ENCODE data around the gene LRRTM3. TPM values are rescaled to one million over a fixed set of nuclear protein-coding genes. Genes with fewer than 3 reads are reported as not detected.

LRRTM3 gene
- total RNA-seq, 2 experiments from 2014 or later = not detected

DNA sequence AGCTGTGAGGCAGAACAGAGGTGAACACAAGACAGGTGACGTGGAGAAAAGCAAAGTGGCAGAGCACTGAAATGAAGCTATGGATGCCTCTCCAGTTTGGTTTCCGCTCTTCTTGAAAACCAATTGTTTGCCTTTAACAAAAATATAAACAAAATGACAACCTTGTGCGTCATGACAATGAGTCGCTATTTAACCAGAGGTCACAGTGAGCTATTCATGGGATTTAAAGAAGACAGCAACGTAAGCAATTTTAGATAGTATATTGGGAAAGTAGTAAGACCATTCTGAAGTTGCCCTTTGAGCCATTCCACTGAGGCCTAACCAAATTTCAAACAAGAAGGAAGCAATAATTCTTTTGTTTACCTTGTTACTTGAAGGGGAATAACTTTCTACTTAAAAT, 15.2 kb upstream of the LRRTM3 start:
- POLR2A ChIA-PET = no interaction called here
- H3K36me3 ChIP-seq (ENCODE audit: insufficient read depth, low read length) = no peaks in the 10 kb centered on the region

DNA sequence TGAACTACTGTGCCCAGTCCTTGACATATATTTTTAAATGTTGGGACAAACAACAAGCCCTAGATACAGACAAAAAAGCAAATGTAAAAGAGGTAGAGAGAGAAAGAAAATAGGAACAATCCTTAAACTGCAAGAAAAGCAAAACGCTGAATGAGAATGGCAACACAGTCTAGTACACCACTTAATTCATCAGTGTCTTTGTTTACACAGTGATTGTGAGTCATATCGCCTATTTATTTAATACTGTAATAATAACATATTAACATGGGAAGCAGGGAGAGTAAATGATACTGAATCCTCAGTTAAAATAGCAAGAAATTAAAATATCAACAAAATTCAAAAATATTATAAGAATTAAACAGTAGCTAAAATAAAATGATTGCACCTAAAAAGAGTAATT, 9.8 kb upstream of the LRRTM3 start:
- TF ChIP-seq, protein P1, sequence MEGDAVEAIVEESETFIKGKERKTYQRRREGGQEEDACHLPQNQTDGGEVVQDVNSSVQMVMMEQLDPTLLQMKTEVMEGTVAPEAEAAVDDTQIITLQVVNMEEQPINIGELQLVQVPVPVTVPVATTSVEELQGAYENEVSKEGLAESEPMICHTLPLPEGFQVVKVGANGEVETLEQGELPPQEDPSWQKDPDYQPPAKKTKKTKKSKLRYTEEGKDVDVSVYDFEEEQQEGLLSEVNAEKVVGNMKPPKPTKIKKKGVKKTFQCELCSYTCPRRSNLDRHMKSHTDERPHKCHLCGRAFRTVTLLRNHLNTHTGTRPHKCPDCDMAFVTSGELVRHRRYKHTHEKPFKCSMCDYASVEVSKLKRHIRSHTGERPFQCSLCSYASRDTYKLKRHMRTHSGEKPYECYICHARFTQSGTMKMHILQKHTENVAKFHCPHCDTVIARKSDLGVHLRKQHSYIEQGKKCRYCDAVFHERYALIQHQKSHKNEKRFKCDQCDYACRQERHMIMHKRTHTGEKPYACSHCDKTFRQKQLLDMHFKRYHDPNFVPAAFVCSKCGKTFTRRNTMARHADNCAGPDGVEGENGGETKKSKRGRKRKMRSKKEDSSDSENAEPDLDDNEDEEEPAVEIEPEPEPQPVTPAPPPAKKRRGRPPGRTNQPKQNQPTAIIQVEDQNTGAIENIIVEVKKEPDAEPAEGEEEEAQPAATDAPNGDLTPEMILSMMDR (IDR thresholded peaks at IDR 0.05) = no peak
- intact Hi-C loops (cut with DNase I, micrococcal nuclease) = no loop called here
- Mint-ChIP-seq H3K4me1 (ENCODE audit: low read depth) (no peaks in the 10 kb centered on the region), H3K27ac (no peak overlapping the region), H3K36me3 (ENCODE audit: low read depth) (no peaks in the 10 kb centered on the region), H3K27me3 (no peaks in the 10 kb centered on the region), H3K4me3 (no peak overlapping the region), H3K9me3 (no peaks in the 10 kb centered on the region)
- ATAC-seq (ENCODE audit: poor library complexity) (no peak), DNase-seq (no peak)
- H3K27ac ChIP-seq (ENCODE audit: low read depth in 1 of 2, low read length in 2 of 2) = no peak overlapping the region
- H3K27me3 ChIP-seq (ENCODE audit: control insufficient read depth in 1 of 2, insufficient read depth in 2 of 2, low read length in 2 of 2) = no peaks in the 10 kb centered on the region
- H3K36me3 ChIP-seq (ENCODE audit: insufficient read depth, low read length) = no peaks in the 10 kb centered on the region
- ChIA-PET POLR2A (no interaction called here), CTCF (no interaction called here)
- no peak overlapping the region for H3K4me3 ChIP-seq (ENCODE audit: low read length)
- no peaks in the 10 kb centered on the region for H3K9me3 ChIP-seq (ENCODE audit: control insufficient read depth in 1 of 2, insufficient read depth in 1 of 2, low read length in 2 of 2)
- no peaks in the 10 kb centered on the region for H3K4me1 ChIP-seq (ENCODE audit: insufficient read depth, low read length)

More for the DNA sequence above, 15.2 kb upstream of the LRRTM3 start:
- Mint-ChIP-seq H3K36me3 (ENCODE audit: low read depth) (no peaks in the 10 kb centered on the region), H3K27ac (no peak overlapping the region), H3K4me1 (ENCODE audit: low read depth) (no peaks in the 10 kb centered on the region), H3K9me3 (no peaks in the 10 kb centered on the region), H3K4me3 (no peak overlapping the region), H3K27me3 (no peaks in the 10 kb centered on the region)
- CTCF ChIA-PET = no interaction called here
- Histone ChIP-seq H3K27me3 (ENCODE audit: control insufficient read depth in 1 of 2, insufficient read depth in 2 of 2, low read length in 2 of 2) (no peaks in the 10 kb centered on the region), H3K4me1 (ENCODE audit: insufficient read depth, low read length) (no peaks in the 10 kb centered on the region), H3K4me3 (ENCODE audit: low read length) (no peak overlapping the region), H3K27ac (ENCODE audit: low read depth in 1 of 2, low read length in 2 of 2) (no peak overlapping the region), H3K9me3 (ENCODE audit: control insufficient read depth in 1 of 2, insufficient read depth in 1 of 2, low read length in 2 of 2) (no peaks in the 10 kb centered on the region)
- intact Hi-C loops (cut with DNase I, micrococcal nuclease) = no loop called here
- TF ChIP-seq, protein P1 (IDR thresholded peaks at IDR 0.05) = no peak
- no peak for DNase-seq
- no peak for ATAC-seq (ENCODE audit: poor library complexity)

DNA sequence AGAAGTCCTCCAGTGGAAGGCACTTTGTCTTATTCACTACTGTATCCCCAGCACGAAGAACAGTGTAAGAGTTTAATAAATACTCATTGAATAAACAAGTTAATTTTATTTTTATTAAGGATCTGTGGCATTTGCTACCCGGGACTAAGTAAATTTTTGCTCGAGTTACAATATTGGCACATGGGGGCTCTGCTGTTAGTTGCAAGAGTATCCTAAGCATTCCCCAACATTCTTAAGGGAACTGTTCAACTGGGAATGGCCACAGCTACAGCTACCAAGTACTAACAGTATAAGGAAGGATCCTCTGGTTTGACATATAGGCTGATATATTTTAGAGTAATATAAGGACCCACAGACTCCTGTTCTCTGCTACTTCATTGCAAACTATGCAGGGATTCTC, 8.7 kb upstream of the LRRTM3 start:
- Mint-ChIP-seq H3K4me1 (ENCODE audit: low read depth) (no peaks in the 10 kb centered on the region), H3K4me3 (no peak overlapping the region), H3K9me3 (no peaks in the 10 kb centered on the region), H3K27me3 (no peaks in the 10 kb centered on the region), H3K27ac (no peak overlapping the region), H3K36me3 (ENCODE audit: low read depth) (no peaks in the 10 kb centered on the region)
- Histone ChIP-seq H3K27ac (ENCODE audit: low read depth in 1 of 2, low read length in 2 of 2) (no peak overlapping the region), H3K4me1 (ENCODE audit: insufficient read depth, low read length) (no peaks in the 10 kb centered on the region), H3K27me3 (ENCODE audit: control insufficient read depth in 1 of 2, insufficient read depth in 2 of 2, low read length in 2 of 2) (no peaks in the 10 kb centered on the region), H3K36me3 (ENCODE audit: insufficient read depth, low read length) (no peaks in the 10 kb centered on the region), H3K4me3 (ENCODE audit: low read length) (no peak overlapping the region), H3K9me3 (ENCODE audit: control insufficient read depth in 1 of 2, insufficient read depth in 1 of 2, low read length in 2 of 2) (no peaks in the 10 kb centered on the region)
- ATAC-seq (ENCODE audit: poor library complexity) = no peak
- CTCF ChIA-PET = no interaction called here
- no peak for DNase-seq
- POLR2A ChIA-PET = no interaction called here
- intact Hi-C loops (cut with DNase I, micrococcal nuclease) = no loop called here
- TF ChIP-seq, protein P1 (IDR thresholded peaks at IDR 0.05) = no peak

Measured in CD4-positive, alpha-beta T cell (primary cell).